GM12801 (cell line): ENCODE data around the gene TUG1.

Experiments used
- TF ChIP-seq, protein P1 (sequence below): IDR thresholded peaks from one replicate; pipeline ENCODE4 v1.5.1; 2011; ENCODE audit warnings: control low read depth; ENCODE audit not compliant: insufficient read length; ENCODE audit errors: extremely low read depth

The TUG1 gene

DNA sequence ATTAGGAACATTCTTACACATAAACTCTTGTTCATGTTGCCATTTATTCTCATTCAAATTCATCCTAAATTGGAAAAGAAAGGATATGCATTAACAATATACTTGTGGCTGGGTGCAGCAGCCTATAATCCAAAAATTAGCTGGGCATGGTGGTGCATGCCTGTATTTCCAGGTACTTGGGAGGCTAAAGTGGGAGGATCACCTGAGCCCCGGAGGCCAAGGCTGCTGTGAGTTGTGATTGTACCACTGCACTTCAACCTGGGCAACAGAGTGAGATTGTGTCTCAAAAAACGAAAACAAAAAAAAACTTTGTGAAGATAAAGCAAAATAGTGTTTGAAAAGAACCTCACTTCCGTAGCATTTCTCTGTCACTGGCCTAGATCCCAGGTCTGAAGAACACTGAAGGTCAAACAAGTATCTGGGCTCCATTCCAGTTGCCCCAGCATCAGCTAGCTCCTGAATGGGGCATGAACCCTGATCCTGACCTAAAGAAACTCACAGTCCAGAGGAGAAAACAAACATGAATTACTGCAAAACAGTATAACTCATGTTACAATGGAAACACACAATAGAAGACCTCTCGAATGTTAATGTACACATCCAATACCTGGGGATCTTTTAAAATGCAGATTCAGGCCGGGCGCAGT, 32.2 kb downstream of the TUG1 start:
- TF ChIP-seq, protein P1, sequence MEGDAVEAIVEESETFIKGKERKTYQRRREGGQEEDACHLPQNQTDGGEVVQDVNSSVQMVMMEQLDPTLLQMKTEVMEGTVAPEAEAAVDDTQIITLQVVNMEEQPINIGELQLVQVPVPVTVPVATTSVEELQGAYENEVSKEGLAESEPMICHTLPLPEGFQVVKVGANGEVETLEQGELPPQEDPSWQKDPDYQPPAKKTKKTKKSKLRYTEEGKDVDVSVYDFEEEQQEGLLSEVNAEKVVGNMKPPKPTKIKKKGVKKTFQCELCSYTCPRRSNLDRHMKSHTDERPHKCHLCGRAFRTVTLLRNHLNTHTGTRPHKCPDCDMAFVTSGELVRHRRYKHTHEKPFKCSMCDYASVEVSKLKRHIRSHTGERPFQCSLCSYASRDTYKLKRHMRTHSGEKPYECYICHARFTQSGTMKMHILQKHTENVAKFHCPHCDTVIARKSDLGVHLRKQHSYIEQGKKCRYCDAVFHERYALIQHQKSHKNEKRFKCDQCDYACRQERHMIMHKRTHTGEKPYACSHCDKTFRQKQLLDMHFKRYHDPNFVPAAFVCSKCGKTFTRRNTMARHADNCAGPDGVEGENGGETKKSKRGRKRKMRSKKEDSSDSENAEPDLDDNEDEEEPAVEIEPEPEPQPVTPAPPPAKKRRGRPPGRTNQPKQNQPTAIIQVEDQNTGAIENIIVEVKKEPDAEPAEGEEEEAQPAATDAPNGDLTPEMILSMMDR, result no peak

DNA sequence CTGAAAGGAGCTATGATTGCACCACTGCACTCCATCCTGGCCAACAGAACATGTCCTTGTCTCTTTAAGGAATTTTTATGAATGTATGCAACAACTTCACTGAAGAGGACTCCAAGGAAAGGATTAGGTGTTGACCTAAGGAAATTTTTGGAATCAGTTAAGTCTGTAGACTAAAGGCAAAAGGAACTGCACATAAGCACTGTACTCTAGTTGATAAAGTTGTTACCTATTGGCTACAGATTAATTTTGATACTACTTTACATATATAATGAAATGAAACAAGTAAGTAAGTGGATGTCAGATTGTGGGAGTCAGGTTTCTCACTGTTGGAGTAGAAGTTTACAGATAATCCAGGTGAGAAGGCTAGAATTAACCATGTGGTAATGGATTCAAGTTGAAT, 36.5 kb downstream of the TUG1 start:
- TF ChIP-seq, protein P1, result no peak

DNA sequence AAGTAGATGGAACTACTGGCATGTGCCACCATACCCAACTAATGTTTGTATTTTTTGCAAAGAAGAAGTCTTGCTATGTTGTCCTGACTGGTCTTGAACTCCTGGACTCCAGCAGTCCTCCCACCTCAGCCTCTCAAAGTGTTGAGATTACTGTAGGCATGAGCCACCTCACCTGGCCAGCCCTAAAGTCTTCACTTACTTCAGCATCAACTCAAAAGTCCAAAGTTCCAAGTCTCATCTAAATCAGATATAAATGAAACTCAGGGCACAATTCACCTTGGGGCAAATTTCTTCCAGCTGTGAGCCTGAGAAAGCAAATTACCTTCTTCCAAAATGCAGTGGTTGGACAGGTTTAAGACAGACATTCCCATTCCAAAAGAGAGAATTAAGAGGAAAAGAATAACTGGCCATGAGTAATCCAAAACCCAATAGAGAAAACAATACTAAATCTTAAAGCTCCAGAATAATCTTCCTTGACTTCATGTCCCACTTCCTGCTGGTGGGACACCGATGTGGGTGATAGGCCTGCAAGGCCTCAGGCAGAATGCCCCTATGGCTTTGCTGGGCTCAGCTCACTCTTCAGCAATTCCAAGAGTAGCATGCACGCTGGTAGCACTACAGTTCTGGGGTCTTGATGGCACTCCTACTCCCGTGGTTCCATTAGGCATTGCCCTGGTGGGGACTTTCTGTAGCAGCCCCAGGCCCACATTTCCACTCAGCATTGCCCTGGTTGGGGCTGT, 50.3 kb downstream of the TUG1 start:
- TF ChIP-seq, protein P1, result no peak

DNA sequence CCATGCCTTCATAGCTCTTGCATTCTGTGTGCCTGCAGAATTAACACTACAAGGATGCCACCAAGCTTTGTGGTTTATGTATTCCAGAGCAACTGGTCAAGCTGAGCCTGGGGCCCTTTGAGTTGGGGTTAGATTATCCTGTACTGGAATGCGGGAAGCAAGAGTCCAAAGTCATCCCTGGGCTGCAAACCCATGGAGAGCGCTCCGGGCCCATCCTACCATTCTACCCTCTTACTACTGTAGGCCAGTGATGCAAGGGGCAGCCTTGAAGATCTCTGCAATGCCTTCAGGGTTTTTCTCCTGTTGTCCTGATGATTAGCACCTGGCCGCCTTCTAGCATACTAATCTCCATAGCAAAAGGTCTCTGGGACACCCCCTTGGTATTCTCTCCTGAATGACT, 51.3 kb downstream of the TUG1 start:
- TF ChIP-seq, protein P1, result no peak

DNA sequence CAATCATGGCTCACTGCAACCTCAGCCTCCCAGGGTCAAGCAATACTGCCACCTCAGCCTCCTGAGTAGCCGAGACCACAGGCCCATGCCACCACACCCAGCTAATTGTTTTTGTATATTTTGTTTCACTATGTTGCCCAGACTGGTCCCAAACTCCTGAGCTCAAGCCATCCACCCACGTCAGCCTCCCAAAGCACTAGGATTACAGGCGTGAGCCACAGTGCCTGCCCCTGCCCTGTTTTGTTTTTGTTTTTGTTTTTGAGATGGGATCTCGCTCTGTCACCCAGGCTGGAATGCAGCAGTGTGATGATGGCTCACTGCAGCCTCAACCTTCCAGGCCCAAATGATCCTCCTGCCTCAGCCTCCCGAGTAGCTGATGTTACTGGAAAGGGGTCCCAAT, 53.5 kb downstream of the TUG1 start:
- TF ChIP-seq, protein P1, result no peak
